NCI-H345 treated with DMSO at 0.1 percent for 48 hours (cell line): ENCODE measurements around the gene CAPRIN1.

Experiments used
- DNase-seq: peaks from one replicate; lab custom pipeline; 2025; ENCODE audit not compliant: unreplicated experiment; lab: John Stamatoyannopoulos, UW

CAPRIN1 gene

DNA sequence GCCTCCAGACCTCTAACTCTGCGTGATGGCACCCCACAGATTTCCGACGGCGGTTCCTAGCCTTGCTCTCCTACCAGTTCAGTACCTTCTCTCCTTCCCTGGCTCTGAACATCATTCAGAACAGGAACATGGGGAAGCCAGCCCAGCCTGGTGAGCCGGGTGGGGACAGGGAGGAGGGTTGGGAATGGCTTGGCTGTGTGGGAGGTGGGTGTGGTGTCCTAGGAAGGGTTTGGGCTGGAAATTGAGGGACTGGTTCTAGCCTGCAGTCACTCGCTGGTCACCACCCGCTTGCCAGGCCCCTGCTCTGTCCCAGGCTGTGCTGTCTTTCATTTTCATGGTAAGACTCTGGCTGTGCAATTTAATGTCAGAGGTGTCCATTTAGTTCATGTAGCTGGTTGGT lies 87.8 kb downstream of the CAPRIN1 start:
- DNase-seq, result no peak

DNA sequence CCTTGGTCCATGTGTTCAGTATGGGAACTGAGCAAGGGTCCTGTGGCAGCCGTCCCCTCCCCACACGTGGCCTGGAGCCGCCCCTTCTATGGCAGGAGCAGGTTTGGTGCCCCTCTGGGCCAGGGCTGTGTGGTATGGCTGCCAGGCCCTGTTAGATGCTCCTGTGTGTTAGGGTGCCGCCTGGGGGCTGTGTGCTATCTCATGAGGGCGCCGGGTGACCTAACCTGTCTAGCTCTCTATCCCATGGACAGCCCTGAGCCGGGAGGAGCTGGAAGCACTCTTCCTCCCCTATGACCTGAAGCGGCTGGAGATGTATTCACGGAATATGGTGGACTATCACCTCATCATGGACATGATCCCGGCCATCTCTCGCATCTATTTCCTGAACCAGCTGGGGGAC lies 88.6 kb downstream of the CAPRIN1 start:
- no peak for DNase-seq

DNA sequence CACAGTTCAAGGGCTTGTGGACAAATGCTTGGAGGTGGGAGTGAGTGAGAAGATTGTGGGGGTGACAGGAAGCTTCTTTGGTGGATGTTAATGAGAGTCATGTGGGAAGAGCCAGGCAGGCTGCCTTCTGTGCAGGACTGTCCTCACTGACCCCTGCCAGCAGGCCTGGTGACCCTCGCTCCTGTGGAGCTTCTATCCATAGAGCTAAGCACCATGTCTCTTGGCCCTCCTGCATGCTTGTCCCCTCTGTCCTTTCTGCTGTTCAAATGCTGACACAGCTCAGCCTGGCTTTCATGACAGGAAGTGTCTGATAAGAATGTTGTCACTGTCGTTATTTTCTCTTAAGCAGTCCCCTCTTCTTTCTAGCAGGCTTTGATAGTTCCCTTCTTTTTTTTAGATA lies 91.5 kb downstream of the CAPRIN1 start:
- DNase-seq, result no peak

DNA sequence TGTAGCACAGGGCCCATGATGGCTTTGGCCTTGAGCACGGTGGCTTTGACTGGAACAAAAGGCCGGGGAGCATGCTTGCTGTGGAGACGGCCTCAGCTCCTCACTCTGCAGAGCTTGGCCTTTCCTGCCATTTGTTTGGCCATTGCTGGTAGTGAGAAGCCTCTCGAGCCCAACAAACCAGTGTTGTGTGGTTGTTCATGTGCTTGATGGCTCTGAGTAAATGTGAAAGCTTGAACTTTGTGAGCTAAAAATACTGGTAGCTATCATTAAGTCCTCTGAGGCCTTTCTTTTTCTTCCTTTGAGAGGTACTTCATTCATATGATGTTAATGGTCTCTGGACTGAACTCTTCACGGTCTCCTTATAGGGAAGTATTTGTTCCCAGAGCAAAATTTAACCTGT lies 93.5 kb downstream of the CAPRIN1 start:
- DNase-seq, result no peak

DNA sequence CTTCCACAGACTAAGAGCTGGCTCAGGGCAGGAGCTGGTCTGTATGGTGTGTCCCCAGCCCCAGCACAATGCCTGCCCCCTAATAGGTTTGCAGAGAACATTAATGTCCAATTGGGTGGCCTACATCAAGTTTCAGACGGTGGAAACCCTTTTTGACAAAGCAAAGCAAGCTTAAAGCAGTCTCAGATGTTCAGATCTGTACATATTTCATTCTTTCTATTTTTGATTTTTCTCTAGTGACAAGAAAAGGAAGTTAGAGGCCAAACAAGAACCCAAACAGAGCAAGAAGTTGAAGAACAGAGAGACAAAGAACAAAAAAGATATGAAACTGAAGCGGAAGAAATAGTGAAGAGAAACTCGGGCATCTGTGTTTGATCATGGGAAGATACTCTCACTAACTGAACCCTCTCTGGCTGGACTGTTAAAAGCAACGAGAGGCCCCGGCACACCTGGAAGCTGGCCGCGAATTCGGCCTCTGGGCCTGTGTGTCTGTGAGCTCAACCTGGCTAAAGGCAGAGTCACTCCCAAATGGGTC lies 94.4 kb downstream of the CAPRIN1 start:
- DNase-seq, result no peak

DNA sequence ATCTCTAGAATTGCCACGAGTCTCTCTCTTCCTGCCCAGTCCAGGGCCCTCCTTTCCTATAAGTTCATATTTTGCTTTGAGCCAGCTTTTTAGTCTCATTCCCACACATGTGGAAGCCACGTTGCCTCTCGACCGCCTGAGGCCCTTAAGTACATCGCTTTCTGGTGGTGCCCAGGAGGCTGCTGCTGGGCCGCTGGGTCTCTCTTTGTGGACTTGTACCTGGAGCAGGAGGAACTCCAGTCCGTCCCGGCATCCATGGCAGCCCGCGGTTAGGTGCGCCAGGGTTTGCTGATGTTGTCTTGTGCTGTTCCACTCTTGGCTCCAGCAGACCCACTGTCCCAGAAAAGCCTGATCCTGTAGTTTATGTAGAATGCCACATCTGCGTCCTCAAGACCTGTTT lies 94.9 kb downstream of the CAPRIN1 start:
- DNase-seq, result no peak

DNA sequence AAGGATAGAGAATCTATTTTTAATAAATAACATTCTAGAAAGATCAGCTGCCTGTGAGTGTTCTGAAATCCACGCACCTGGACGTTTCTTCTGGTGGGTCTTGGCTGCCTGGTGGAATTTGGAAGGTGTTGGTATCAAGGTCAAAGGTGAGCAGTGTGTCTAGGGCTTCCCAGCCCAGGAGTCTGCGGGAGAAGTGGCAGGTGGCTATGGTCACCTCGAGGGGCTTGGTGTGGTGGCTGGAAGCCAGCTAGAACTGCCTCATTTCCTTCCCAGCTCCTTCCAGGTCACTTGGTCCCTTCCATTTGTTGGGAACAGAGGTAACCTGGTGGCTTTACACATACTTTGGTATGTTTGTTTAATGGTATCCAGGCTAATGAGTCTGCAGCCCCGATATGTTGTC lies 95.3 kb downstream of the CAPRIN1 start:
- no peak for DNase-seq

DNA sequence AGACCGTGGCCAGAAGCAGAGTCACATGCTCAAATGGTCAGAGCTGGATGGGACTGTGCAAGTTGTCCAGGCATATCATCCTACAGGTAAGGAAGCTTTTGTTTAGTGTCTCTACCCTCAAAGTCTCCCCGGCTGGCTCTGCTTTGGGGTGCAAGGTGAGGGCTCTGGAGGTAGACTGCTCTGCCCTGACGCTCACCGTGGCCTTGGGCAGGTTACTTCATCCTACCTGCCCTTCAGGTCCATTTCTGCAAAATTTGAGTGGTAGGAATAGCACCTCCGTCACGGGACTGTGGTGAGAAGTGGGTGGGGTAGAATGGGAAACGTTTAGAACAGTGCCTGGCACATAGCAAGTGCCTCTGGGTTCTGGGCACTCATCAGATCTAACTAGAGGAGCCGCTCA lies 96.0 kb downstream of the CAPRIN1 start:
- no peak for DNase-seq

DNA sequence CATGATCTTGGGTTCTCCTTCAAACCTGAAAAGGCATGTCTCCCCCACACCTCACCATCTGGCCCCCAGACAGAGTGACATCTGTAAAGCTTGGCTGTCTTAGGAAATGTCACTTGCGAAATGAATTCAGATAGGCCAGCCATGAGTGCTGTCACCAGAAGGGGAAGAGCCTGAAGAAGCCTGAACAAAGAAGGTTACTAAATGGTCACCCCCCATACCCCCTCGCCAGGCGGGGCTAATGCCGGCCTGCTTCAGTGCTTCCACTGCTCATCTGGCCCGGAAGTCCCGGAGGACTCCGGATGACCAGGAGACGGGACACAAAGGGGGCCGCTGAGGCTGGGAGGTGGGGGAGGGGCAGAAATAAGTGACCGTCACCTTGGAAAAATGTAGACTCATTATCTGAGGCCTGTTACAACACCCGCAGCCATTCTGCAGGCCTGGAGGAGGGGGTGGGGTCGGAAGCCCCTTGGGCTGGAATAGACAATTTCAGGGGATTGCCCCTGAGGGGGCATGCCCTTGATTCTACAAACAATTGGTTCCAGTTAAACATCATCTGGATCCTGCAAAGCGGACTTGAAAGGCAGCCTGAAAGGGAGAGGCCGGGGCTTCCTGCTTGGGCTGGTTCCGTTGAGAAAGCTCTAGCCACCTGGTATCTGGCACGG lies 97.1 kb downstream of the CAPRIN1 start:
- DNase-seq, result no peak

DNA sequence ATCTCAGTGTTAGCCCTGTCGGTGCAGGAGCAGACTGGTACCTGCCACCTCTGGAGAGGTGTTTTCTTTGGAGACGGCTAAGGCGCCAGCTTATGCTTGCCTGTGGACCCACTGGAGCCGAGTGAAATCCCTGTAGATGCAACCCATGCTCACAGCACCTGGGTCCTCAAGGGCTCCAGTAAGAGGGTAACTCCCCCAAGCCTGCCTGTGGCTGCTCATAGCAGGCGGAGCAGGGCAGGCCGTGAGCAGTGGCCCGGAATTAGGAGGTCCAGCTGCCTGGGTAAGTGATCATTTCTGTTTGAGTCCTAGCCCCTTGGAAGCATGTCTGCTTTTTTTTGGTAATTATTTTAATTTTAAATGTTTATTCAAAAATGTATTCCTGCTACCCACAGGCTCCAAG lies 97.7 kb downstream of the CAPRIN1 start:
- DNase-seq, result no peak

DNA sequence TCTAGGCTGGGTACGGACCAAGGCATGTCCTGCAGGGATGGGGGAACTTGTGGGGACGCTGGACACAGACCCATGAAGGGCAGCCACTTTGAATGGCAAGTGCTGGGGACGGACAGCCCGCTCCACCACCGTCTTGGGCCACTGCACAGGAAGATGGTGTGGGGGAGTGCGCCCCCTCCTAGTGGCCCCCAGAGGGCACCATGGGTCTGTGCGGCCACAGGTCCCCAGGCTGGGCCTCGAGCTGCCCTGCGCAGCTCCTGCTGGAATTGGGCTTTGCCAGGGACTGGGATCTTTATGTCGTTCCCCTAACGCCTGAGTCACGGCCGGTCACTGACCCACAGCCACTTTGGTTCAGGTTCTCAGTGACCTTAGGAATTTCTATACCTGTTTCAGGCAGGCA lies 98.3 kb downstream of the CAPRIN1 start:
- DNase-seq, result no peak

DNA sequence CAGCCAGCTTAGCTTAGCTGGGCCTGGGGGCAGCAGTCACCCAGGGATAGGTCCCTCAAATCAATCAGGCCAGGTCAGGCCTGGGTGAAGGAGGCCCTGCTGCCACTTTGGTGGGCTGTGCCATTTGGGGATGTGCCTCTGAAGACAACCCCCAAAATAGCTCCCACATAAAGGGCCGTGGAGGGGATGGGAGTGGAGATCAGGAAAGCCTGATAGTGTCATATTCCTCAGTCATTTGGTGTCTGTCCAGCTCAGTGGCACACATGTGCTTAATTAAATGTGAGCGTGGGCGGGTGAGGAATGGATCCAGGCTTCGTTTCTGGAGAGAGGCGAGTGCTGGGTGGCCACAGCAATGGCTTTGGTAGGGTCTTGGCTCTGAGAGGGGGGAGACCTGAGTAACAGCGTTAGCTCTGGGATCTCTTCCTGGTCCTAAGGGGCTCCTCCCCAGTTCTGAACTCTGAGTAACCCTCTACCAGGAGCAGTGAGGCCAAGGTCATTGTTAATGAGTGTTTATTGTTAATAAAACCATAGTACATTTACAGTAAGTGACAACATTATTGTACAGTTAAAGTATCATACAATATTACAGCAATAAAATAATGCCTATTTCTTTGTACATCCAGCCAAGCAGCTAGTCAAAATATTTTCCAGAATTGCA lies 99.1 kb downstream of the CAPRIN1 start:
- no peak for DNase-seq
